Activated T-cell treated with anti-CD3 and anti-CD28 coated beads, Interleukin-2, amount 50 U/mL, for 72 hours (primary cell): Measurements from ENCODE around the gene OR9A4. TPM values are rescaled to one million over a fixed set of nuclear protein-coding genes. Genes with fewer than 3 reads are reported as not detected.
A peak's percentile ranks its signal among the peaks of the same experiment; 100 is the strongest.
"Not testable (repeated sequence)": the region's sequence is repeated elsewhere in the genome, so short reads cannot be mapped to it uniquely, and the experiment has no call there.

Source experiments
- ATAC-seq, 2 donors: fragments of 150-1000 bp; cut with Tn5 transposase; replicated peaks in 1 of 2; 2 replicates each; pipeline ENCODE4 v1.10.0; 2021; ENCODE audit warnings: moderate library complexity in 2 of 2, mild to moderate bottlenecking in 1 of 2
- DNase-seq, 2 donors: peaks; one replicate each; pipeline ENCODE4 v3.0.0; 2021 to 2022; ENCODE audit warnings: mixed read lengths in 1 of 2
- H3K27ac Mint-ChIP-seq: one replicate; pipeline ENCODE4 v1.8.0; 2022; ENCODE audit warnings: mild to moderate bottlenecking, moderate library complexity, mixed read lengths
- H3K27me3 Mint-ChIP-seq: one replicate; pipeline ENCODE4 v1.8.0; 2022; ENCODE audit warnings: low read depth, mixed read lengths
- H3K36me3 Mint-ChIP-seq, 2 donors: one replicate each; pipeline ENCODE4 v1.8.0; 2022; ENCODE audit warnings: mixed read lengths in 2 of 2, mild to moderate bottlenecking in 1 of 2; ENCODE audit not compliant: insufficient read depth in 2 of 2
- H3K4me1 Mint-ChIP-seq: one replicate; pipeline ENCODE4 v1.8.0; 2022; ENCODE audit warnings: low read depth, mixed read lengths
- H3K4me3 Mint-ChIP-seq, 2 donors: one replicate each; pipeline ENCODE4 v1.8.0; 2022; ENCODE audit warnings: mild to moderate bottlenecking in 2 of 2, mixed read lengths in 2 of 2, moderate library complexity in 2 of 2
- H3K9me3 Mint-ChIP-seq, 2 donors: one replicate each; pipeline ENCODE4 v1.8.0; 2022; ENCODE audit warnings: mixed read lengths in 2 of 2
- total RNA-seq, 2 donors: library from RNA; stranded (reverse); gene quantifications; one replicate each; pipeline ENCODE4 v1.2.3, GENCODE V29; 2022

Gene OR9A4, protein sequence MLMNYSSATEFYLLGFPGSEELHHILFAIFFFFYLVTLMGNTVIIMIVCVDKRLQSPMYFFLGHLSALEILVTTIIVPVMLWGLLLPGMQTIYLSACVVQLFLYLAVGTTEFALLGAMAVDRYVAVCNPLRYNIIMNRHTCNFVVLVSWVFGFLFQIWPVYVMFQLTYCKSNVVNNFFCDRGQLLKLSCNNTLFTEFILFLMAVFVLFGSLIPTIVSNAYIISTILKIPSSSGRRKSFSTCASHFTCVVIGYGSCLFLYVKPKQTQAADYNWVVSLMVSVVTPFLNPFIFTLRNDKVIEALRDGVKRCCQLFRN
- not detected for total RNA-seq

DNA sequence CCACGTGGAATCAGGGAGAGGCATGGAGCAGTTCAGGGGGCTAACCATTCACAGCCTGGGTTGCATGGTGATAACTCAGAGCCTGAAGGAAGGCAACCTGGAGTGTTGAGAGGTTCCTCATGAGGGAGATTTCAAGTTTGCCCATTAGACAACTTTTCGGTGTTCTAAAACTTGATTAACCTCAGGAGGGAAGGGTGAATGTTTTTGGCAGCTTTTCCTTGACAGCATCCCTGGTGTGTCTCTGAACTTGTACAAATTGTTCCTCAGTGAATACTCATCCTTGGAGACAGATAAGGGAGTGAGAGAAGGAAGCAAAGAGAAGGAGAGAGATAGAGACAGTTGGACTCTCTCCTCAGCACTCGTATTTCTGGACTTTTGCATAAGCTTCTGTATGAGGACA lies at the start of gene OR9A4:
OR9A4 (plus strand) TSS at position 301 of the 400 bp plus-strand sequence. CDS start 2,477 bp downstream, outside the sequence.
- H3K27ac Mint-ChIP-seq = no peak within 1 kb of the TSS
- H3K36me3 Mint-ChIP-seq = no peaks in the 10 kb centered on the region
- no peaks in the 10 kb centered on the region for H3K4me1 Mint-ChIP-seq
- ATAC-seq (no peak), DNase-seq (no peak)
- no peaks in the 10 kb centered on the region for H3K9me3 Mint-ChIP-seq
- H3K4me3 Mint-ChIP-seq = no peak within 1 kb of the TSS
- H3K27me3 Mint-ChIP-seq = no peaks in the 10 kb centered on the region

DNA sequence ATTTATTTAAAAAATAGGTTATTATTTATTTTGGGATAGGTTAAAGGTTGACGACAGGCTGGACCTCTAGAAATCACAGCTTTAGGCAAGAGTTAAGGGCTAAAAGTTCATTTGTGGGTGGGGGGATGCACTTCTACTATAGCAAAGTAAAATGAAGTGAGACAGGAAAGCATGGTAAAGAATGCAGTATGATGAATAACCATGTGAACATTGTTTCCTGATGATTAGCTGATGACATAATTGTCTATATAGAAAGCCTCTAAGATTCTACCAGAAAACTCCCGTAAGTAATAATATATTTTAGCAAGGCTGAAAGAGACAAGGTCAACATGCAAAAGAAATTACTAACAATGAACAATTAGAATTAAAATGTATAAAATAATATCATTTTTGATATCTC lies 49.2 kb upstream of the OR9A4 start:
- H3K27me3 Mint-ChIP-seq = no peaks in the 10 kb centered on the region
- peaks cover 0 to 4% of the 10 kb centered on the region in 2 donors for H3K9me3 Mint-ChIP-seq
- H3K4me3 Mint-ChIP-seq = no peak overlapping the region
- peaks cover 0 to 2% of the 10 kb centered on the region in 2 donors for H3K36me3 Mint-ChIP-seq
- H3K4me1 Mint-ChIP-seq = no peaks in the 10 kb centered on the region
- H3K27ac Mint-ChIP-seq = no peak overlapping the region
- DNase-seq (no peak), ATAC-seq (no peak)

DNA sequence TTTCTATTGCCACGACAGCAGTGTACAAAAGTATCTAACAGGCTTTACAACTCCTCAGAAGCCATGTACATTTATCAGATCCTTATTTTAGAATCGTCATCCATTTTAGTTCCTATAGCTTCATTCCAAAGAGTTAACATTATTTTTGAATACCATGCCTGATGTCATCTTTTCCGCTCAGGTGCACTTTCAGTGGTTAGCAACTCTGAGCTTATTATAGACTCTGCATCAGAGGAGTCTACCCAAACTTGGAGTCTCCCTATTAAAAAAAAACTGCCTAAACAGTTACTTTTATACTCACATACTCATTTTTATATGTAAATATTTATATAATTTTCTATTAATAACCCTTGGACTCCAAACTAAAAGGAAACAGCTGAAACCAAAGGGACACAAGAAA lies 43.3 kb upstream of the OR9A4 start:
- H3K27ac Mint-ChIP-seq = no peak overlapping the region
- DNase-seq (no peak), ATAC-seq (no peak)
- H3K27me3 Mint-ChIP-seq = no peaks in the 10 kb centered on the region
- no peaks in the 10 kb centered on the region for H3K36me3 Mint-ChIP-seq
- no peaks in the 10 kb centered on the region for H3K4me1 Mint-ChIP-seq
- H3K4me3 Mint-ChIP-seq = no peak overlapping the region
- H3K9me3 Mint-ChIP-seq = peaks cover 3 to 6% of the 10 kb centered on the region in 2 donors

DNA sequence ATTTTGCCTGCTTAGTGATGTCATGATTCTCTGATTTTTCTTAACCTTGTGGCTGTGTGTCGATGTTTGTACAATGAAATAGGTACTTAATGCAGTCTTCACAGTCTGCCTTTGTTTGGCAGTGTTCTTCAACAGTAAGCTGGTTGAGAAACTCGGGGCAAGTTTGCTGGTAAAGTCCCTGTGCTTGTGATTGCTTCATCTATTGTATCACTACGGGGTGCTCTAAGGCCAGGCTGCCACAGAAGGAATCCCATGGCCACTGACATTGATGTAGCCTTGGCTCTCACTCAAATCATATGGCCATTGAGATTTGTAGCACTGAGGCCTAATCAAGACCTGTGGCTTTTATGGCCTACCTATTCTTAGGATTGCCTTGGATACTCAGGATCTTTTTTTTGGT lies 41.4 kb upstream of the OR9A4 start:
- H3K36me3 Mint-ChIP-seq = no peaks in the 10 kb centered on the region
- H3K4me3 Mint-ChIP-seq = no peak overlapping the region
- DNase-seq (no peak), ATAC-seq (no peak)
- H3K4me1 Mint-ChIP-seq = no peaks in the 10 kb centered on the region
- H3K27ac Mint-ChIP-seq = no peak overlapping the region
- peaks cover 4 to 5% of the 10 kb centered on the region in 2 donors for H3K9me3 Mint-ChIP-seq
- H3K27me3 Mint-ChIP-seq = no peaks in the 10 kb centered on the region

DNA sequence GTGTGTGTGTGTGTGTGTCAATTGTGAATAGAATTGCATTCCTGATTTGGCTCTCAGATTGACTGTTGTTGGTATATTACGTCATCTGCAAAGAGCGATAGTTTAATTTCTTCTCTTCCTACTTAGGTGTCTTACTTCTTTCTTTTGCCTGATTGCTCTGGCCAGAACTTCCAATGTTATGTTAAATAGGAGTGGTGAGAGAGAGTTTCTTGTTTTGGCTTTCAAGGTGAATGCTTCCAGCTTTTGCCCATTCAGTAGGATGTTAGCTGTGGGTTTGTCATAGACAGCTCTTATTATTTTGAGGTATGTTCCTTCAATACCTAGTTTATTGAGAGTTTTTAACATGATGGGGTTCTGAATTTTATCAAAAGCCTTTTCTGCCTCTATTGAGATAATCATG lies 40.7 kb upstream of the OR9A4 start:
- Mint-ChIP-seq H3K27ac (no peak overlapping the region), H3K4me3 (no peak overlapping the region), H3K36me3 (no peaks in the 10 kb centered on the region), H3K4me1 (no peaks in the 10 kb centered on the region), H3K27me3 (no peaks in the 10 kb centered on the region), H3K9me3 (peaks cover 3 to 5% of the 10 kb centered on the region in 2 donors)
- DNase-seq = no peak
- ATAC-seq = no peak

DNA sequence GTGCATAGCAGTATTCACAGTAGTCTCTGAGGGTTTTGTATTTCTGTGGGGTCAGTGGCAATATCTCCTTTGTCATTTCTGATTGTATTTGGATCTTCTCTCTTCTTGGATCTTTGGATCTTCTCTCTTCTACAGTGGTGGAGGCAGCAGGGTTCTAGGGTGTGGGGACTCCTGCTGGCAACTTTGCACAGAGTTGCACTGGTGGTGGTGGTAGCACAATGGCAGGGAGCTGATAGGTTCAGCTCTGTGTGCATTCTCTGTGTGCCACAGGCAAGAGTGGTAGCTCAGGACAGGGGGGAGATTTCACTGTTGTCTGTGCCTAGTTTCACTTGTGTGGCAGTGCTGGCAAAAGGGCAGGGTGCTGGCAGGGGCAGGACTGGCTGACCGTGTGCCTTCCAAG lies 39.8 kb upstream of the OR9A4 start:
- Mint-ChIP-seq H3K4me1 (no peaks in the 10 kb centered on the region), H3K4me3 (no peak overlapping the region)

DNA sequence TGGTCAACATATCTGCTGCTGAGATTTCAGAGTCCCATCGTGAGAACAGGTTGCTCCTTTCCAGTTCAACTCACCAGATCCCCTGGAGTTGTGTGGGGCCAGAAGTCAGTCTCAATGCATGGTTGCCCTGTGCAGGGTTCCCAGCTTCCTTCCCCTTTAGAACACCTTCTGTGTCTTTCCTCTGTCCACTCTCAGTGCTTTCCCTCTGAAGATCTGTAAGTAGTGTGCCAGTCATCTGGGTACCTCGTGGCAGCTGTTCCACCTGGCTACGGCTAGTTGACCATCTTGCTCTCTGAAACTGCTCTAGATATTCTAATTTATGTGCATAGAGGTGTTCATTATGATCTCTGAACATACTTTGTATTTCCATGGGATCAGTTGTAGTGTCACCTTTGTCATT lies 38.8 kb upstream of the OR9A4 start:
- no peak for DNase-seq
- Mint-ChIP-seq H3K36me3 (no peaks in the 10 kb centered on the region), H3K27me3 (no peaks in the 10 kb centered on the region), H3K4me1 (no peaks in the 10 kb centered on the region), H3K9me3 (peaks cover 2 to 5% of the 10 kb centered on the region in 2 donors), H3K4me3 (no peak overlapping the region), H3K27ac (peak overlapping the region; percentile 5)
- ATAC-seq = no peak

More for the DNA sequence above, 39.8 kb upstream of the OR9A4 start:
- ATAC-seq = no peak
- no peaks in the 10 kb centered on the region for H3K36me3 Mint-ChIP-seq
- no peak for DNase-seq
- H3K27me3 Mint-ChIP-seq = no peaks in the 10 kb centered on the region
- H3K9me3 Mint-ChIP-seq = peaks cover 2 to 5% of the 10 kb centered on the region in 2 donors
- no peak overlapping the region for H3K27ac Mint-ChIP-seq

DNA sequence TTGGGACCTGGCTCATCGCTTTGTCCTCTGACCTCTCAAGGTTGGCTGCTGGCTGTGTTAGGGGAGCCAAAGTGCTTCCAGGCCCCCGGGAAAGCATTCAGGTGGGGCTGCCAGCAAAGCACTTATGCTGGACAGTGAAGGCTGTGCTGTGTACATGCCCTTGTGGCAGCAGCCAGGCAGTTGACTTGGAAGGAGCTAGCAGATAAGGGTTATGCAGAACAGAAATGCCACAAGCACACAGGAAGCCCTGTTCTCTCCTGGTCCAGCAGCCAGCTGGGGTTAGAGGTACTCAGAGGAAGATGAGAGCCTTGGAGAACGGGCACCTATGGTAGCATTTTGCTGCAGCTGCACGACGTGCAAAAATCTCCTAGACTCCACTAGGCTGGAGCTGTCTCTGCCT lies 35.2 kb upstream of the OR9A4 start:
- Mint-ChIP-seq H3K4me1 (peaks cover 8% of the 10 kb centered on the region), H3K36me3 (no peaks in the 10 kb centered on the region), H3K27me3 (no peaks in the 10 kb centered on the region), H3K9me3 (peaks cover 0 to 5% of the 10 kb centered on the region in 2 donors), H3K4me3 (no peak overlapping the region), H3K27ac (no peak overlapping the region)
- DNase-seq (no peak), ATAC-seq (no peak)

DNA sequence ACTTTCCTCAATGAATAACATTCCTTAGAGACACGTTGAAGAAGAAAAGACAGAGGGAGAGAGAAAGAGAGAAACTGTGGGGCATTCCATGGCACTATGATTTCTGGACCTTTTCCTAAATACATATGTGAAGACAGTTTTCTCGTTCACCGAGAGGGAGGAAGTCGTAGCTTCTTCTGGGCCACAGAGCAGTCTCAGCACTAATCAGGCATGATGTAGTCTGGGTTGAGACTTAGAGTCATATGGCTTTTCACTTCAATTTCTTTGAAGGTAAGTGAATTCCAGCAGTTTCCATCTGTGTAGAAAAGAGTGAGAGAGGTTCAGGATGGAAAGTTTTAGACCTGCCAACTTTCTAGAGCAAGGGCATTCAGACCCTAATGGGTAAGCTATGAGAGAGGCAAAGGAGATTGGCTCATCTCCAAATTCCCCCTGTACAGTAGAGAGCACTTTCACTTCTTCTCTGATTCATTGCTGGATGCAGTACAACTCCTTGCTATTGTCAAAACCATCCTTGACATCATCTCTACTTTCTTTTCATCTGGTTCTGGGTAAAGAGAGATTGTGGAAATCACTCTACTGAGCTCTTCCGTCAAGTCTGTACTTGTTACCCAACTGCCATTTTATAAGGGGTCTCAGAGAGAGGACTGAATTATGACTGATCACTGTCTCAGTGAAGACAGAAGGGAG lies 31.5 kb upstream of the OR9A4 start:
- ATAC-seq (peak; percentile 72 to 90), DNase-seq (no peak)
- peaks cover 8% of the 10 kb centered on the region for H3K4me1 Mint-ChIP-seq
- no peaks in the 10 kb centered on the region for H3K27me3 Mint-ChIP-seq
- H3K9me3 Mint-ChIP-seq = no peaks in the 10 kb centered on the region
- no peak overlapping the region for H3K4me3 Mint-ChIP-seq
- no peaks in the 10 kb centered on the region for H3K36me3 Mint-ChIP-seq
- H3K27ac Mint-ChIP-seq = no peak overlapping the region

DNA sequence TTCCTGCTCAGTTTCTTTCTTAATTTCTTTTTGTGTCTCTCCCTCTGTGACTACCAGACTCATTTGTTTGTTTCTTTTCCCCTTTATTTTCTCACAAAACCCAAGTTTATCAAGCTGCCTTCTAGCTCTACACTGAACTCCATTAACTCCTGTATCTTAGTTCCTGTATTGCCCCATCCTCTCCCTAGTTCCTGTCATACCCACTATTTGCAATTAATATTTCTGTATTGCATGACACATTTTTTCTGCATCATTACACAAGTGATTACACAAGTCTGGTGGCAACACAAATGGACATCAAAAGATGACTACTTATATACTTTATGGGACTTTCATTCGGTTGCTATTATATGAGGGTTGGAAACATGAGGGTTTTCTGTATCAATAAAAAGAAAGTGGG lies 26.9 kb upstream of the OR9A4 start:
- no peaks in the 10 kb centered on the region for H3K27me3 Mint-ChIP-seq
- ATAC-seq = no peak
- H3K27ac Mint-ChIP-seq = no peak overlapping the region

DNA sequence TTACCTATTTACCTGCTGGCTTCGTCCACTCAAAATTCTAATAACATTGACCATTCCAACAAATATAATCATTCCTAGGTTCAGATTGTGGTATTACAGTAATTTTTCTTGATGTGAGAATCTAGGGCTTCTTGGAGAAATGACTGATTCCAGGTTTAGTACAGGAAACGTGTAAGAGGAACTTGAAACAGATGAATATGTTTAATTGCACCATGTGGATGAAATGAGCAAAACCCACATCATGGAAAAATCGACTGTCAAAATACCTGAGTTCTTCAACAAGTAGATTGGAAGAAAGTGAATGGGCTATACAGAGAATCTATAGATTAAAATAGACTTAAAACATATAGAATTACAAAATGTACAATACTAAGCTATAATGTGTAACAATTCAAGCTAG lies 24.9 kb upstream of the OR9A4 start:
- H3K9me3 Mint-ChIP-seq = no peaks in the 10 kb centered on the region
- no peaks in the 10 kb centered on the region for H3K4me1 Mint-ChIP-seq
- ATAC-seq (no peak), DNase-seq (no peak)
- H3K27ac Mint-ChIP-seq = no peak overlapping the region
- H3K27me3 Mint-ChIP-seq = no peaks in the 10 kb centered on the region
- H3K4me3 Mint-ChIP-seq = no peak overlapping the region
- H3K36me3 Mint-ChIP-seq = no peaks in the 10 kb centered on the region

More for the DNA sequence above, 26.9 kb upstream of the OR9A4 start:
- no peak for DNase-seq
- Mint-ChIP-seq H3K9me3 (no peaks in the 10 kb centered on the region), H3K4me3 (no peak overlapping the region), H3K36me3 (no peaks in the 10 kb centered on the region), H3K4me1 (peaks cover 8% of the 10 kb centered on the region)

DNA sequence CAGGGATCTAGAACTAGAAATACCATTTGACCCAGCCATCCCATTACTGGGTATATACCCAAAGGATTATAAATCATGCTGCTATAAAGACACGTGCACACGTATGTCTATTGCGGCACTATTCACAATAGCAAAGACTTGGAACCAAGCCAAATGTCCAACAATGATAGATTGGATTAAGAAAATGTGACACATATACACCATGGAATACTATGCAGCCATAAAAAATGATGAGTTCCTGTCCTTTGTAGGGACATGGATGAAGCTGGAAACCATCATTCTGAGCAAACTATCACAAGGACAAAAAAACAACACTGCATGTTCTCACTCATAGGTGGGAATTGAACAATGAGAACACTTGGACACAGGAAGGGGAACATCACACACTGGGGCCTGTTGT lies 16.8 kb upstream of the OR9A4 start:
- not testable (repeated sequence) for H3K4me3 Mint-ChIP-seq

DNA sequence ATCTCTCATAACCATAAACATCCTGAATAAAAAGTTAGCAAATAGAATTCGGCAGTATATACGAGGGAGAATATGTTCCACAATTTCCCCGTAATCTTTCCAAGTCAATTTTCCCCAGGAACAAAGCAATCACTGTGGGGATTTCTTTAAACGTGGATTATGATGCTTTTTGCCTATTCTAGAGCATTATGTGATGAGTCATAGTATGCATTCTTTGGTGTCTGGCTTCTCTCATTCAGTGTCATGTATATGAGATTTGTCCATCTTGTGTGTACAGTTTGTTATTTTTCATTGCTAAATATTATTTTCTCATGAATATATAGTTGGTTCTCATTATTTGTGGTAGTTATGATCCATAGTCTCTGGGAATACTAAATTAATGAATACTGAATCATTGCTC lies 9.9 kb upstream of the OR9A4 start:
- H3K36me3 Mint-ChIP-seq = no peaks in the 10 kb centered on the region

More for the DNA sequence above, 16.8 kb upstream of the OR9A4 start:
- H3K4me1 Mint-ChIP-seq, ATAC-seq, H3K9me3 Mint-ChIP-seq, H3K36me3 Mint-ChIP-seq, H3K27ac Mint-ChIP-seq, DNase-seq, H3K27me3 Mint-ChIP-seq: not testable (repeated sequence)

More for the DNA sequence above, 9.9 kb upstream of the OR9A4 start:
- H3K9me3 Mint-ChIP-seq = peaks cover 0 to 2% of the 10 kb centered on the region in 2 donors
- H3K4me1 Mint-ChIP-seq = no peaks in the 10 kb centered on the region
- DNase-seq = no peak
- no peak for ATAC-seq
- H3K27ac Mint-ChIP-seq = no peak overlapping the region
- no peaks in the 10 kb centered on the region for H3K27me3 Mint-ChIP-seq
- no peak overlapping the region for H3K4me3 Mint-ChIP-seq
